Measurements from ENCODE around the gene HEATR5A.

DNA sequence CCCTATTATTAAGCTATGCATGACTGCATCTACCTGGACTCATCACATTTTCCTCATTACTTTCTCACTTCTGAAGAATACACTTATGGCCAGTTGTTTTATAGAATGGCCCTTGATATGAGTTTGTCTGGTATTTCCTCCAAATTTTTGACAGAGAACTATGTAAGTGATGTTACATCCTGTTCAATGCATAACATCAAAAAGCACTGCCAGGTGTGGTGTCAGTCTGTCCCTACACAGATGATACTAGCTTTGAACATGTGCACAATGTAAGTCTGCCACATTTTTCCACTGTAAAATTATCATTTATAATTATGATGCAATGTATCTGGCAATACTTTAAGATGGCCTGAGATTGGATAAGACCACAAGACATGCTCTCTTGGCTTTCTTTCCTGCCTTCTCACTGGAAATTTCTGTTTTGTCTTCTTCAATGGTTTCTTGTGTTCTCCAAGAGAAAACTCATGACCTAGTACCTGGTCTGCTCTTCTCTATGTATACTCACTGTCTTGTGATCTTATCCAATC lies 28.3 kb downstream of the HEATR5A start:
- TF ChIP-seq, protein P1, sequence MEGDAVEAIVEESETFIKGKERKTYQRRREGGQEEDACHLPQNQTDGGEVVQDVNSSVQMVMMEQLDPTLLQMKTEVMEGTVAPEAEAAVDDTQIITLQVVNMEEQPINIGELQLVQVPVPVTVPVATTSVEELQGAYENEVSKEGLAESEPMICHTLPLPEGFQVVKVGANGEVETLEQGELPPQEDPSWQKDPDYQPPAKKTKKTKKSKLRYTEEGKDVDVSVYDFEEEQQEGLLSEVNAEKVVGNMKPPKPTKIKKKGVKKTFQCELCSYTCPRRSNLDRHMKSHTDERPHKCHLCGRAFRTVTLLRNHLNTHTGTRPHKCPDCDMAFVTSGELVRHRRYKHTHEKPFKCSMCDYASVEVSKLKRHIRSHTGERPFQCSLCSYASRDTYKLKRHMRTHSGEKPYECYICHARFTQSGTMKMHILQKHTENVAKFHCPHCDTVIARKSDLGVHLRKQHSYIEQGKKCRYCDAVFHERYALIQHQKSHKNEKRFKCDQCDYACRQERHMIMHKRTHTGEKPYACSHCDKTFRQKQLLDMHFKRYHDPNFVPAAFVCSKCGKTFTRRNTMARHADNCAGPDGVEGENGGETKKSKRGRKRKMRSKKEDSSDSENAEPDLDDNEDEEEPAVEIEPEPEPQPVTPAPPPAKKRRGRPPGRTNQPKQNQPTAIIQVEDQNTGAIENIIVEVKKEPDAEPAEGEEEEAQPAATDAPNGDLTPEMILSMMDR (IDR thresholded peaks at IDR 0.05), result no peak
- no peak for TF ChIP-seq POLR2AphosphoS5 (IDR thresholded peaks at IDR 0.05)
- no peak for TF ChIP-seq POLR2A (IDR thresholded peaks at IDR 0.05)

All from prostate gland (tissue), 2 donors.